GDM1 (cell line): ENCODE results near the gene PTPRC.
A peak's percentile ranks its signal among the peaks of the same experiment; 100 is the strongest.
"Not testable (repeated sequence)": the region's sequence is repeated elsewhere in the genome, so short reads cannot be mapped to it uniquely, and the experiment has no call there.

Experiments used
- DNase-seq: peaks from one replicate; lab custom pipeline; 2025; lab: John Stamatoyannopoulos, UW

Gene PTPRC

GRCh38 chr1:198638894-198639635 lies at the start of gene PTPRC:
Gene PTPRC, plus strand, starts transcription at chr1:198639040. Its CDS starts 229 bp downstream, at chr1:198639269.
- DNase-seq, result peak; percentile 70

GRCh38 chr1:198590454-198590853 lies 48.4 kb upstream of the PTPRC start:
- no peak for DNase-seq

- DNase-seq, result no peak
Measured at GRCh38 chr1:198595765-198596164, 43.1 kb upstream of the PTPRC start.

GRCh38 chr1:198597690-198598430 lies 41.0 kb upstream of the PTPRC start:
- no peak for DNase-seq

GRCh38 chr1:198598796-198599321 lies 40.0 kb upstream of the PTPRC start:
- DNase-seq, result no peak

- no peak for DNase-seq
Measured at GRCh38 chr1:198599749-198600148, 39.1 kb upstream of the PTPRC start.

GRCh38 chr1:198600906-198601305 lies 37.9 kb upstream of the PTPRC start:
- no peak for DNase-seq

GRCh38 chr1:198601310-198601709 lies 37.5 kb upstream of the PTPRC start:
- not testable (repeated sequence) for DNase-seq

GRCh38 chr1:198601936-198602889 lies 36.6 kb upstream of the PTPRC start:
- no peak for DNase-seq

- peak; percentile 1 for DNase-seq
Measured at GRCh38 chr1:198604975-198605374, 33.9 kb upstream of the PTPRC start.

- no peak for DNase-seq
Measured at GRCh38 chr1:198605406-198605805, 33.4 kb upstream of the PTPRC start.

GRCh38 chr1:198606020-198606438 lies 32.8 kb upstream of the PTPRC start:
- no peak for DNase-seq

- DNase-seq, result no peak
Measured at GRCh38 chr1:198607714-198608113, 31.1 kb upstream of the PTPRC start.

GRCh38 chr1:198610362-198610761 lies 28.5 kb upstream of the PTPRC start:
- DNase-seq, result no peak

GRCh38 chr1:198611219-198611618 lies 27.6 kb upstream of the PTPRC start:
- no peak for DNase-seq

- no peak for DNase-seq
Measured at GRCh38 chr1:198612471-198613260, 26.2 kb upstream of the PTPRC start.

- DNase-seq, result no peak
Measured at GRCh38 chr1:198617406-198617805, 21.4 kb upstream of the PTPRC start.

- no peak for DNase-seq
Measured at GRCh38 chr1:198619375-198620140, 19.3 kb upstream of the PTPRC start.

GRCh38 chr1:198620218-198620617 lies 18.6 kb upstream of the PTPRC start:
- no peak for DNase-seq
